Spleen (tissue), 7 donors: ENCODE results near the gene IQSEC1.

Experiments used
- CTCF ChIP-seq, 11 experiments: fragments of 200-600 bp in 7 of 11; fragments of 450-650 bp in 4 of 11; sonication (generic) in 4 of 11; IDR thresholded peaks in 8 of 11; conservative IDR thresholded peaks in 3 of 11; 1 replicate in 7 of 11; 2 replicates in 4 of 11; pipeline versions ENCODE4 v1.4.0 to v1.8.0; 2016 to 2021; ENCODE audit warnings: antibody characterized with exemption in 11 of 11, inconsistent platforms in 4 of 11, mild to moderate bottlenecking in 1 of 11
- POLR2A ChIP-seq, 3 donors: fragments of 450-650 bp; IDR thresholded peaks; one replicate each; pipeline ENCODE4 v1.5.1; 2017; ENCODE audit warnings: antibody characterized with exemption in 3 of 3, mild to moderate bottlenecking in 1 of 3
- POLR2AphosphoS5 ChIP-seq, 3 donors: sonication (generic); formaldehyde crosslinking; IDR thresholded peaks; one replicate each; pipeline ENCODE4 v1.5.1; 2017; ENCODE audit warnings: antibody characterized with exemption in 3 of 3
- donor health status: DM: no; HTN: no; CAD: no; lungs with moderate emphysema.
- donor health status: DM: no; HTN: no; CAD: no.
- donor health status: DM: no; HTN: no; CAD: no.

- TF ChIP-seq CTCF (IDR thresholded peaks at IDR 0.05 in 8 of 11, conservative IDR thresholded peaks at IDR 0.05 in 3 of 11) (no peak), POLR2A (IDR thresholded peaks at IDR 0.05) (no peak), POLR2AphosphoS5 (IDR thresholded peaks at IDR 0.05) (no peak)
These were observed 8.6 kb upstream of the IQSEC1 start for GRCh38 chr3:13081603-13082360.
